Mucosa of stomach (tissue), 1 donor: ENCODE measurements around the gene SCAMP4.

ENCODE experiments used
- H3K27me3 ChIP-seq: one replicate; pipeline ENCODE4 v1.7.0; 2013; ENCODE audit warnings: mild to moderate bottlenecking, low read length; ENCODE audit not compliant: control insufficient read depth, insufficient read depth
- H3K36me3 ChIP-seq: one replicate; pipeline ENCODE4 v1.7.0; 2013; ENCODE audit warnings: low read length; ENCODE audit not compliant: control insufficient read depth, insufficient read depth
- H3K4me1 ChIP-seq: one replicate; pipeline ENCODE4 v1.7.0; 2013; ENCODE audit warnings: mild to moderate bottlenecking, low read length; ENCODE audit not compliant: control insufficient read depth, insufficient read depth
- H3K4me3 ChIP-seq: one replicate; pipeline ENCODE4 v1.7.0; 2013; ENCODE audit warnings: low read length
- H3K9ac ChIP-seq: one replicate; pipeline ENCODE4 v1.7.0; 2013; ENCODE audit warnings: mild to moderate bottlenecking, low read length, moderate library complexity
- H3K9me3 ChIP-seq: one replicate; pipeline ENCODE4 v1.7.0; 2013; ENCODE audit warnings: mild to moderate bottlenecking, low read length, moderate library complexity; ENCODE audit not compliant: control insufficient read depth
- donor health status: Pancreatic carcinoma.

The SCAMP4 gene

GRCh38 chr19:1862068-1862423 lies 43.2 kb upstream of the SCAMP4 start:
- peak overlapping the region; percentile 71 for H3K9ac ChIP-seq
- peaks cover 56% of the 10 kb centered on the region for H3K4me1 ChIP-seq
- H3K36me3 ChIP-seq = no peaks in the 10 kb centered on the region
- no peaks in the 10 kb centered on the region for H3K9me3 ChIP-seq
- H3K27me3 ChIP-seq = no peaks in the 10 kb centered on the region
- peak overlapping the region; percentile 31 for H3K4me3 ChIP-seq

- H3K27me3 ChIP-seq = no peaks in the 10 kb centered on the region
- H3K36me3 ChIP-seq = no peaks in the 10 kb centered on the region
- peak overlapping the region; percentile 31 for H3K4me3 ChIP-seq
- peaks cover 50% of the 10 kb centered on the region for H3K4me1 ChIP-seq
- no peaks in the 10 kb centered on the region for H3K9me3 ChIP-seq
- H3K9ac ChIP-seq = peak overlapping the region; percentile 71
Observed at GRCh38 chr19:1862424-1863327, 42.5 kb upstream of the SCAMP4 start.

GRCh38 chr19:1863328-1863637 lies 41.9 kb upstream of the SCAMP4 start, which contains the start of gene KLF16:
TSS of gene KLF16 (minus strand) at chr19:1863579. CDS start at chr19:1863497, 82 bp downstream.
- peaks cover 43% of the 10 kb centered on the region for H3K4me1 ChIP-seq
- H3K4me3 ChIP-seq = peak within 1 kb of the TSS; percentile 31
- no peaks in the 10 kb centered on the region for H3K36me3 ChIP-seq
- peak within 1 kb of the TSS; percentile 71 for H3K9ac ChIP-seq
- H3K27me3 ChIP-seq = no peaks in the 10 kb centered on the region
- H3K9me3 ChIP-seq = no peaks in the 10 kb centered on the region

- H3K4me1 ChIP-seq = peaks cover 38% of the 10 kb centered on the region
- no peaks in the 10 kb centered on the region for H3K9me3 ChIP-seq
- peak overlapping the region; percentile 69 for H3K9ac ChIP-seq
- H3K27me3 ChIP-seq = no peaks in the 10 kb centered on the region
- peak overlapping the region; percentile 25 for H3K4me3 ChIP-seq
- no peaks in the 10 kb centered on the region for H3K36me3 ChIP-seq
Observed at GRCh38 chr19:1863638-1864479, 41.3 kb upstream of the SCAMP4 start.

DNA sequence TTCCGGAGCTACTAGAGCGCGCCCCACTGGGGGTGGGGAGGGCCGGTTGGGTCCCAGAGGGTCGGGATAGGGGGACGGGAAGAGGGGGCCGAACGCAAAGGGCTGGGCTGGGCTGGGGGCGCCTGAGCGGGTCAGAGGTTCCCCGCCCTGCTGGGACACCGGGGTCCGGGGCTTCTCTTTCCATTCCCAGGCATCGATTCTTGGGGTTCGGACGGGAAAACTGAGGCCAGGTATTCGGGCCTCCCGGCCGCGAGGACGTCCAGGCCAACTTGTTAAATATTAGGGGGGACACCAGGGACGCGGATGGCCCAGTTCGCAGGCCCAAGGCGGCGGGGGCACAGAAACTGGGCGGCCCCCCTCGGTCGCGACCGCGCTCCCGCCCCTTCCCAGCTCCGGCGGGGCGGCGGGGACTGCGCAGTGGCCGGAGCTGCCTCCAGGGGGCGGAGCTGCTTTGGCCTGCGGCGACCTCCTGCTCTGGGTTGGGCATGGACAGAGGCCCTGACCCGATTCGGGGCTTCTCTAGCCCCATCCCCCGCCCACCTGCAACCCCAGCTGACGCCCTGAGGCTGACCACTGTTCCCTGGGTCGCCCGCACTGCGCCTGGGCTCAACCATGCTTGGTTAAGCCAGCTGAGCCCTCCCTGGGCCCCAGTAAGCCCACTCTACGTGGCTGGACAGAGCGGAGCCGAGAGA lies 40.6 kb upstream of the SCAMP4 start:
- Histone ChIP-seq H3K27me3 (no peaks in the 10 kb centered on the region), H3K4me3 (peak overlapping the region; percentile 25), H3K9me3 (no peaks in the 10 kb centered on the region), H3K9ac (peak overlapping the region; percentile 69), H3K4me1 (peaks cover 30% of the 10 kb centered on the region), H3K36me3 (no peaks in the 10 kb centered on the region)

DNA sequence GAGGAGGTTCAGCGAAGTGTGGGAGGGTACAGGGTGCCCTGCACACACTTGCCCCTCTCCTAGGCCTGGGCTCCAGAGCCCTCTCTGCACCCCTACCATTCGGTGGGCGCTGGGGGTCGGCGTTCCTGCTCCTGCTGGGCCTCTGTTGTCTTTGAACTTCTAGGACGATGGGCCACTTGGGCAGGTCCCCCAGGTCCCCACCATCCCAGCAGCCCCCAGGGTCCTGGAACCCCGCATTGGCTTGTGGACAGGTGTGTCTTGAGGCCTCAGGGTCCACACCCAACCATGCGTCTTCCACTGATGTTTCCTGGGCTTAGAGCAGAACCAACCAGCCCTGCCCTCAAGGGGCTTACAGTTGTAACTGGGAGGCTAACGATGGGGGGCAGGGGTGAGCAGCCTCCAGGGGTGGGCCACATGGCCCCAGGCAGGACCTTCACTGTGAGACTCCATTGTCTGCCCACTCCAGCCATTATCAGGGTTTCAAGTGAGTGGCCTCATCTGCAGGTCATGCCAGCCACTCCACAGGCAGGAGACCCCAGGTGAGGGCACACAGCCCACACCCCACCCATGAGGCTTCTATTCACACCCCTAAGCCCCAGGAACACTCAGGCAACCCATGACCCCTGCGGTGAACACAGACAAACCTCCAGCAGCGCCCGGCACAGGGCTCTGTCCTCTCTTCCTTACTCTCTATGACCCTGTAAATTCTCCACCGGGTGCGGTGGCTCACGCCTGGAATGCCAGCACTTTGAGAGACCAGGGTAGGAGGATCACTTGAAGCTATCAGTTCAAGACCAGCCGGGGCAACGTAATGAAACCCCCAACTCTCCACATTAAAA lies 39.8 kb upstream of the SCAMP4 start:
- Histone ChIP-seq H3K9ac (peak overlapping the region; percentile 69), H3K4me1 (peaks cover 22% of the 10 kb centered on the region), H3K4me3 (peak overlapping the region; percentile 25), H3K27me3 (no peaks in the 10 kb centered on the region), H3K36me3 (no peaks in the 10 kb centered on the region), H3K9me3 (no peaks in the 10 kb centered on the region)

- no peaks in the 10 kb centered on the region for H3K27me3 ChIP-seq
Observed at GRCh38 chr19:1866693-1867348, 38.4 kb upstream of the SCAMP4 start.

GRCh38 chr19:1867349-1867724 lies 37.9 kb upstream of the SCAMP4 start:
- H3K27me3 ChIP-seq = no peaks in the 10 kb centered on the region
- H3K9ac ChIP-seq = no peak overlapping the region
- H3K36me3 ChIP-seq = no peaks in the 10 kb centered on the region
- peaks cover 17% of the 10 kb centered on the region for H3K4me1 ChIP-seq
- H3K9me3 ChIP-seq = no peaks in the 10 kb centered on the region
- H3K4me3 ChIP-seq = no peak overlapping the region

More at GRCh38 chr19:1866693-1867348, 38.4 kb upstream of the SCAMP4 start:
- H3K9ac ChIP-seq = no peak overlapping the region
- H3K9me3 ChIP-seq = no peaks in the 10 kb centered on the region
- peaks cover 14% of the 10 kb centered on the region for H3K4me1 ChIP-seq
- no peaks in the 10 kb centered on the region for H3K36me3 ChIP-seq
- H3K4me3 ChIP-seq = no peak overlapping the region

- no peak overlapping the region for H3K4me3 ChIP-seq
- H3K27me3 ChIP-seq = no peaks in the 10 kb centered on the region
- H3K36me3 ChIP-seq = no peaks in the 10 kb centered on the region
- no peaks in the 10 kb centered on the region for H3K9me3 ChIP-seq
- H3K4me1 ChIP-seq = peaks cover 33% of the 10 kb centered on the region
- H3K9ac ChIP-seq = no peak overlapping the region
Observed at GRCh38 chr19:1868971-1869370, 36.2 kb upstream of the SCAMP4 start.

DNA sequence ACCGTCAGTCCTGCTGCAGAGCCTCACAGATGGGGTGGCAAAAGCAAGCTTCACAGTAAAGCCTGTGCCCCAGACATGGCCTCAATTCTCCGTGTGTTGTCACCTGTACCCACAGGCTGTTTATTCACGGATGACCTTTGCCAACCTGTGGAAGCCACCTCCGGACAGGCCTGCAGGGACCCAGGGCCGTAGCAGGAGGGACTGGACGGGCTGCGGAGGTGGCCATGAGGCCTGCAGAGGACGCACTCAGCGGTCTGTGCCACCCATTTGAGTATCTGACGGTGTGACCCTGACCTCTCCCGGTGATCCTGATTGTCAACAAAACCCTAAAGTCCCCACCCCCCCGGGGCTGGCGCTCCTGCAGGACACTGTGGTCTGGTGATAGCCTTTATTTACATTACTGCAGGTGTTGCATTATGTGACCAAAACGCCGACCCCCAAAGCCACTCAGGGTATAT lies 34.0 kb upstream of the SCAMP4 start:
- Histone ChIP-seq H3K27me3 (no peaks in the 10 kb centered on the region), H3K9ac (no peak overlapping the region), H3K9me3 (no peaks in the 10 kb centered on the region), H3K4me1 (peaks cover 31% of the 10 kb centered on the region), H3K4me3 (no peak overlapping the region), H3K36me3 (no peaks in the 10 kb centered on the region)

DNA sequence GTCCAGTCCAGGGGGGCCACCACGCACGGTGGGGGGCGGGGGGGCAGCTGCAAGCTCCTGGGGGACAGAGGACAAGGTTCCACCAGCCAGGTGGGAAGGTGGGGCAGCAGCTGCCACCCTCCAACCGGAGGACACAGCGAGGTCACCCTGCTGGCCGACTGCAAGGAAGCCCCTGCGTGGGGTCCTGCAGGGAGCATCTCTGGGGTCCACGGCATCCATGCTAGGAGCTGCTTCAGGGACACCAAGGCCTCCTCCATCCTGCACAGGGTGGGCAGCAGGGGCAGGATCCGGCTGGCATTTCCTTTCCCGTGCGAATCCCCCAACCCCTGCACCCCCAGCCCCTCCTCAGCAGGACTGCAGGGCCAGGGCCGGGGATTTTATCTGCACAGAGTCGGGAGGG lies 33.6 kb upstream of the SCAMP4 start:
- H3K9me3 ChIP-seq = no peaks in the 10 kb centered on the region
- no peaks in the 10 kb centered on the region for H3K36me3 ChIP-seq
- no peak overlapping the region for H3K4me3 ChIP-seq
- no peak overlapping the region for H3K9ac ChIP-seq
- H3K27me3 ChIP-seq = no peaks in the 10 kb centered on the region
- peaks cover 36% of the 10 kb centered on the region for H3K4me1 ChIP-seq
